K562 (cell line): ENCODE data around the gene SLC13A1. TPM values are rescaled to one million over a fixed set of nuclear protein-coding genes. Genes with fewer than 3 reads are reported as not detected.

ENCODE experiments used
- ATAC-seq: fragments of 200-7000 bp; cut with Tn5 transposase; 3 replicates; pipeline ENCODE4 v1.9.1; 2020; ENCODE audit warnings: moderate library complexity
- BruUV-seq: library from RNA; stranded (reverse); fragments of 400-500 nt; replicated peaks from 2 replicates; lab custom pipeline; 2021; lab: Mats Ljungman, UMichigan
- CTCF ChIA-PET: fragments of 300-600 bp; formaldehyde crosslinking; extraction: SDS; loops from one replicate; lab custom pipeline; 2021; ENCODE audit warnings: low intra/inter-chr PET ratio; lab: Yijun Ruan, JAX
- POLR2A ChIA-PET: fragments of 300-600, 350-650 bp; sonication (Branson Sonifier 250); formaldehyde crosslinking; extraction: SDS; loops from one replicate; lab custom pipeline; 2021; ENCODE audit warnings: antibody characterized with exemption, inconsistent platforms; lab: Yijun Ruan, JAX
- DNase-seq, 4 experiments: peaks; one replicate each; pipeline versions ENCODE4 v3.0.0 to v3.0.0-alpha.2; 2011 to 2018; ENCODE audit warnings: low spot score in 3 of 4, mixed read lengths in 3 of 4; ENCODE audit errors: extremely low read depth in 1 of 4
- FAIRE-seq: peaks from 2 replicates; lab custom pipeline; 2011; peaks lifted over from hg19 to GRCh38; lab: Jason Lieb, UNC
- H2AFZ ChIP-seq: 2 replicates; pipeline ENCODE4 v1.6.0; 2011; ENCODE audit warnings: low read depth, low read length, control low read depth, inconsistent platforms
- H3K27ac ChIP-seq: fragments of 200-600 bp; 3 replicates; pipeline ENCODE4 v1.8.0; 2011; ENCODE audit warnings: low read depth, mild to moderate bottlenecking, control low read depth, inconsistent platforms, low read length, moderate library complexity, mixed read lengths; ENCODE audit errors: extremely low read depth
- H3K27me3 ChIP-seq, 2 experiments: fragments of 300-600 bp in 1 of 2; 2 replicates in 1 of 2; 3 replicates in 1 of 2; pipeline versions ENCODE4 v1.6.0 to v1.8.0; 2011; ENCODE audit warnings: inconsistent platforms in 2 of 2, low read length in 2 of 2, mild to moderate bottlenecking in 1 of 2, mixed read lengths in 1 of 2, moderate library complexity in 1 of 2; ENCODE audit not compliant: control insufficient read depth in 2 of 2, insufficient read depth in 2 of 2
- H3K36me3 ChIP-seq: fragments of 300-600 bp; 3 replicates; pipeline ENCODE4 v1.8.0; 2011; ENCODE audit warnings: mild to moderate bottlenecking, low read length, inconsistent platforms; ENCODE audit not compliant: control insufficient read depth, insufficient read depth
- H3K4me1 ChIP-seq, 2 experiments: fragments of 200-600 bp in 1 of 2; replicated peaks in 1 of 2; 2 replicates in 1 of 2; 3 replicates in 1 of 2; pipeline versions ENCODE4 v1.5.1 to v1.8.0; 2011; ENCODE audit warnings: inconsistent platforms in 2 of 2, low read length in 2 of 2, mild to moderate bottlenecking in 1 of 2, mixed read lengths in 1 of 2, moderate library complexity in 1 of 2; ENCODE audit not compliant: control insufficient read depth in 2 of 2, insufficient read depth in 2 of 2
- H3K4me2 ChIP-seq: 2 replicates; pipeline ENCODE4 v1.6.1; 2011; ENCODE audit warnings: low read length, control low read depth, inconsistent platforms, mixed read lengths; ENCODE audit not compliant: insufficient read depth
- H3K4me3 ChIP-seq: fragments of 200-600 bp; sonication (generic), shearing (Covaris generic); 2 replicates; pipeline ENCODE4 v1.5.1; 2016; ENCODE audit warnings: control low read depth, inconsistent platforms
- H3K79me2 ChIP-seq: fragments of 200-600 bp; 3 replicates; pipeline ENCODE4 v1.8.0; 2011; ENCODE audit warnings: low read length, inconsistent platforms; ENCODE audit not compliant: control insufficient read depth, insufficient read depth
- H3K9ac ChIP-seq, 2 experiments: 2 replicates each; pipeline versions ENCODE4 v1.6.0 to v1.6.1; 2011; ENCODE audit warnings: low read depth in 2 of 2, low read length in 2 of 2, control low read depth in 1 of 2, inconsistent platforms in 1 of 2, mild to moderate bottlenecking in 1 of 2, mixed read lengths in 1 of 2; ENCODE audit not compliant: insufficient read depth in 1 of 2
- H3K9me1 ChIP-seq: one replicate; pipeline ENCODE4 v1.6.0; 2011; ENCODE audit warnings: inconsistent platforms, mild to moderate bottlenecking, low read length, moderate library complexity; ENCODE audit not compliant: control insufficient read depth, insufficient read depth
- H3K9me3 ChIP-seq: replicated peaks from 2 replicates; pipeline ENCODE4 v1.5.1; 2011; ENCODE audit warnings: low read depth, low read length, inconsistent platforms; ENCODE audit not compliant: control insufficient read depth, insufficient read depth
- H4K20me1 ChIP-seq: replicated peaks from 2 replicates; pipeline ENCODE4 v1.6.1; 2011; ENCODE audit warnings: low read length, inconsistent platforms, mixed read lengths; ENCODE audit not compliant: control insufficient read depth, insufficient read depth
- DDX20 ChIP-seq: fragments of 450-650 bp; IDR thresholded peaks from 2 replicates; pipeline ENCODE4 v1.6.1; 2016; ENCODE audit warnings: missing genetic modification characterization, low read depth, mild to moderate bottlenecking, missing compliant biosample characterization, moderate library complexity
- EZH2 ChIP-seq: IDR thresholded peaks from 2 replicates; pipeline ENCODE4 v1.6.1; 2012; ENCODE audit warnings: low read depth, mild to moderate bottlenecking, inconsistent platforms, low read length, borderline replicate concordance
- HDGF ChIP-seq: fragments of 450-650 bp; IDR thresholded peaks from 2 replicates; pipeline ENCODE4 v1.6.1; 2016
- UBTF ChIP-seq, 2 experiments: IDR thresholded peaks; 2 replicates each; pipeline ENCODE4 v1.6.1; 2012; ENCODE audit warnings: improper control_type of control experiment in 2 of 2, low read depth in 2 of 2, low read length in 2 of 2, borderline replicate concordance in 1 of 2
- ZNF592 ChIP-seq: fragments of 450-650 bp; IDR thresholded peaks from 2 replicates; pipeline ENCODE4 v1.6.1; 2017; ENCODE audit warnings: antibody characterized with exemption, mild to moderate bottlenecking
- WGBS: fragments of 100-300 bp; shearing (Covaris generic); methylation state at CpG from one replicate; pipeline ENCODE4 v1.1.6; 2016; ENCODE audit warnings: low coverage, mixed read lengths; ENCODE audit not compliant: insufficient coverage; ENCODE audit errors: missing lambda C conversion rate; 5-methylcytosine and 5-hydroxymethylcytosine counted together
- in situ Hi-C: fragments of 300-500 bp; cut with MboI; formaldehyde crosslinking; loops from 4 replicates; pipeline ENCODE4 v1.15.0; 2018; ENCODE audit warnings: inconsistent platforms, mixed read lengths
- intact Hi-C: fragments of 100-400 bp; cut with micrococcal nuclease; formaldehyde crosslinking; loops from 2 replicates; pipeline ENCODE4 v1.14.2; 2022
- polyA plus RNA-seq, 8 experiments: library from polyadenylated mRNA; depleted of rRNA in 4 of 8; stranded (reverse) in 5 of 8; unstranded in 3 of 8; fragments of >200 nt; fragmentation: Nextera tagmentation in 2 of 8; fragmentation: Illumina TruSeq in 1 of 8; extraction: Ambion mirVana in 2 of 8; extraction: Trizol in 1 of 8; gene quantifications; 2 replicates each; pipeline versions ENCODE4 v1.2.1 to v1.2.3, GENCODE V29; 2011 to 2014; ENCODE audit warnings: inconsistent platforms in 1 of 8, missing spikeins in 1 of 8
- total RNA-seq, 7 experiments: library from RNA; depleted of rRNA in 6 of 7; stranded (reverse); fragments of >200 nt in 6 of 7; fragmentation: Illumina TruSeq in 2 of 7; extraction: Trizol in 2 of 7; gene quantifications; 2 replicates each; pipeline versions ENCODE4 v1.2.1 to v1.2.3, GENCODE V29; 2011 to 2021; ENCODE audit warnings: low replicate concordance in 1 of 7

The SLC13A1 gene
- total and polyA plus RNA-seq, 9 of the 15 experiments (the other 6 are each of a cell fraction or from before 2014, with no cell fraction given) = 0.04 TPM; not detected in 8

- Histone ChIP-seq H3K27me3 (no peaks in the 10 kb centered on the region), H3K4me3 (no peak overlapping the region), H3K9me1 (no peaks in the 10 kb centered on the region), H2AFZ (no peak overlapping the region), H3K4me1 (no peaks in the 10 kb centered on the region), H3K27ac (no peak overlapping the region), H3K79me2 (no peaks in the 10 kb centered on the region)
- no TSS peak for BruUV-seq
- in situ Hi-C loops = no loop called here
- POLR2A ChIA-PET = no interaction called here
- TF ChIP-seq ZNF592 (no peak), UBTF (IDR thresholded peaks at IDR 0.05; ENCODE audit: borderline replicate concordance in 1 of 2, low read depth in 2 of 2, low read length in 2 of 2) (no peak), DDX20 (tag) (no peak), HDGF (no peak), EZH2 (no peak)
- TF ChIP-seq, all 486 proteins: peak for 0
- no peaks in the 10 kb centered on the region for H3K9me3 ChIP-seq
- no peak overlapping the region for H3K4me2 ChIP-seq
- ATAC-seq = no peak
- no peak overlapping the region for H3K9ac ChIP-seq
- FAIRE-seq = no peak
- CTCF ChIA-PET = no interaction called here
- no peaks in the 10 kb centered on the region for H3K36me3 ChIP-seq
- WGBS = 0% methylated on average over 1 of the region's 1 CpG
- DNase-seq = no peak
- no peaks in the 10 kb centered on the region for H4K20me1 ChIP-seq
- intact Hi-C loops = no loop called here
Measured at GRCh38 chr7:123096434-123096833, 103.3 kb downstream of the SLC13A1 start.
